NCI-H187 treated with DMSO at 0.1 percent for 48 hours (cell line): ENCODE results near the gene B3GNT9.

Source experiments
- DNase-seq: peaks from one replicate; lab custom pipeline; 2025; lab: John Stamatoyannopoulos, UW

The B3GNT9 gene

DNA sequence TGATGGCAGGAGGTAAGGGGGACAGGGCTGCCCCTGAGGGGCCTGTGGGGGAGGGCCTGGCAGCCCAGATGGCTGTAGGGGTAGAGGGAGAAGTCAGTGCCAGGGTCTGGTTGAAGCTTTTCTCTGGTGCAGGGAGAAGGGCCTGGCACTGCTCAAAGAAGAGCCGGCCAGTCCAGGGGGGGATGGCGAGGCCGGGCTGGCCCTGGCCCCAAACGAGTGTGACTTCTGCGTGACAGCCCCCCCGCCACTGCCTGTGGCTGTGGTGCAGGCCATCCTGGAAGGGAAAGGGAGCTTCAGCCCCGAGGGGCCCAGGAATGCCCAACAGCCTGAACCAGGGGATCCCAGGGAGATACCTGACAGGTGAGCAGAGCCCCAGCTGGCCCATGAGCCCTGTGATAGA lies 16.8 kb upstream of the B3GNT9 start:
- no peak for DNase-seq

DNA sequence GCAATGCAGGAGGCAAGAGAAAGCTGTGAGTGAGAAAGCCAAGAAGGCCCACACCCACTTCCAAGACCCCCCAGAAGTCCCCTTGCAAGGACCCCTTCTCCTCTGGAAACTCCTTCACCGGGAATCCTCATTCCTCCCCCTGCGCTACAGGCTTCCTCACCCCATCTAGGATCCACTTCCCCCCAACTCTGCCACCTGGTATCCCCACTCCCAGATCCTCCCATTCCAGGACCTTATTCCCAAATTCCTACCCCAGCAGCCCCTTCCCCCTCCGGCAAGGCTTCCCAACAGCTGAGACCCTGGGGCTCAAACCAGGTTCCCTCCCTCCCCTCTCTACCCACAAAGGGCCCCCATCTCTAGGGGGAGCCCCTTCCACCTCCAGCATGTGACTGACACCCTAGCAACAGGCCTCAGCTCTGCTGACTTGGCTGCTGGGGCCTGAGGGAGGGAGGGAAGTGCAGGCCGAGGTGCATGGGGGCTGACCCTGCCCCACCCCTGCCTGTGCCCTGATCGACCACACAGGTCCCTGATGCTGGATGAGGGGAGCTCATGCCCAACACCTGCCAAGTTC lies 15.9 kb upstream of the B3GNT9 start:
- DNase-seq = no peak

DNA sequence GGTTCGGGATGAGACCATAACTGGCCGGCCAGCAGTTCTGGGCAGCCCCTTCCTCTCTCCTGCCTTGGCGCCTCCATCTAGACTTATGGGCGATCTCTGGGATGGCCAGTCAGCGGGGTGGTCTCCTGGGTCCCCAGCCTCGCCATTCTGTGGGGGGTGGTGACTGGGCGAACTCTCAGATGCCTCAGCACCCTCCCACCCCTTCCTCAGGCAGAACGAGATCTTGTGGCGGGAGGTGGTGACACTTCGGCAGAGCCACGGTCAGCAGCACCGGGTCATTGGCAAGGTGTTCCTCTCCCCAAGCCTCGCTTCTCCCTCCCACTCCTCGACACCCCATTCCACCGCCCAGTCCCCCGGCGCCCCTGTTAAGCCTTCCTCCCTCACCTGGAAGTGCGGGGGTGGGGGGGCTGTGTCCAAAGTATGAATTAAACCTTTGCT lies 15.3 kb upstream of the B3GNT9 start:
- no peak for DNase-seq

DNA sequence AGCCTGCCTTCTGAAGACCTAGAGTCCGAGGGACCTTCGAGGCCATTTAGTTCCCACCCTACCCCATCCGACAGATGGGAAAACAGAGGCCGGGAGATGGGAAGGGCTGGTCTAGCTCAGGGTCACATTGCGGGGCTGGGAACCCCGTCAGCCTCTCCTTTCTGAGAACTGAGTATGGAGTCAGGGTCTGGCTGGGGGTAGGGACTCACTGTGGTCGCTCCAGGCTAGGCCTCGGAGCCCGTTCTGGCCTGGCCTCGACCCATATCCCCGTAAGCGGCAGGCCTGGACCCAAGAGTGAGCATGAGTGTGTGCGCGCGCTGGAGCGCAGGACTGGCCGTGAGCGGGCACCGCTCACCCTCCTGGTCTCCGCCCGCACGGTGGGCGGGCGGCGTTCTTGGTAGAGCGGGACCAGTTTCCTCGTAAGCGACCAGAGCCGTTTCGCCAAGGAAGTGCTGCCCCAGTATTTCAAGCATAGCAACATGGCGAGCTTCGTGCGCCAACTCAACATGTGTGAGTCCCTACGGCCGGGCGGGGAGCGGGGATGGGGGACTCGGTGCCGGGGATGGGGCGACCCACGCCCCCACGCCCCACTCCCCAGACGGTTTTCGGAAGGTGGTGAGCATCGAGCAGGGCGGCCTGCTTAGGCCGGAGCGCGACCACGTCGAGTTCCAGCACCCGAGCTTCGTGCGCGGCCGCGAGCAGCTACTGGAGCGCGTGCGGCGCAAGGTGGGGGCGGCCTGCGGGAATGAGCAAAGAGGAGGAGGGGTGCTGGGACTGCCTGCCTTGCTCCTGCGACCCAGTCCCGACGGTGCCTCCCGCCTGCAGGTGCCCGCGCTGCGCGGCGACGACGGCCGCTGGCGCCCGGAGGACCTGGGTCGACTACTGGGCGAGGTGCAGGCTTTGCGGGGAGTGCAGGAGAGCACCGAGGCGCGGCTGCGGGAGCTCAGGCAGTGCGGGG lies 14.6 kb upstream of the B3GNT9 start:
- DNase-seq = no peak

DNA sequence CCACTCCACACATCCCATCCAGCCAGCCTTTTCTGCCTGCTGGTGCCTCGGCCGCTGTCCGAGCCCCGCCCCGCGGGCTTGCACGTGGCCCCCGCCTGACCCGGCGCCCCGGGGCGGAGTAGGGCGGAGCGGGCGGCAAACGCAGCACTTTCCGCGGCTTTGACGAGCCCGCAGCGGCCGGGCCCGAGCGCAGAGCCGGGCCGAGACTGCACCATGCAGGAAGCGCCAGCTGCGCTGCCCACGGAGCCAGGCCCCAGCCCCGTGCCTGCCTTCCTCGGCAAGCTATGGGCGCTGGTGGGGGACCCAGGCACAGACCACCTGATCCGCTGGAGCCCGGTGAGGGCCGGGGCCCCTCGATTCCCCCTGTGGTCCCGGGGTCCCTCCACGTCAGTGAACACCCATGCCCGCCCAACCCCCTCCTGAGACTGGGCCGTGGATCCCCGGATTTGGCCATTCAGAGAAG lies 13.8 kb upstream of the B3GNT9 start, which contains the start of gene HSF4:
TSS of gene HSF4 (plus strand) at position 147 of the 463 bp plus-strand sequence. CDS start at position 214, 67 bp downstream.
- DNase-seq = no peak

DNA sequence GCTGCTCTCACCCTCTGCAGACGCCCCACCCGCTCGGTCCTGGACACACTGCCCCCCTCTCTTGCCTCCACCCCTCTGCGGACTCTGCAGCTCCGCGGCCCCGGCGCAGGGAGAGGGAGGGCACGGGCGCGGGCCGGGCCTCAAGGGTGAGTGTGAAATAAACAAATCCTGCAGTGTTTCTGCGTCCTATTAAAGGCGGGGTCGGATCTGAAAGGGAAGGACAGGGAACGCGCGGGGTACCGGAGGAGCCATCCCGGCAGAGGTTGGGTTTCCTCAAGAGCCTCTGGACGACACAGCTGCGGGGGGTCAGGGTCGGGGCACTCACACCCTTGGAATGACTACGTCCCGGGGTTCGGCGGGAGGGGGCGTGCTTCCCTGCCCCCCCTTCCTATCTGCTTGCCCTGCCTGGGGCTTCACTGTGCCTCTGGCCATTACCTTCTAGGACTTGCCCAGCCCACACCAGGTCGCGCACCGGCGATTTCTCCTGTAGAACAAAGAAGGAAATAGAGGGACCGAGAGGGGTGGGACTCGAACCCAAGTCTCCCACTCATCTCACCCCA lies 13.3 kb upstream of the B3GNT9 start:
- DNase-seq = no peak

DNA sequence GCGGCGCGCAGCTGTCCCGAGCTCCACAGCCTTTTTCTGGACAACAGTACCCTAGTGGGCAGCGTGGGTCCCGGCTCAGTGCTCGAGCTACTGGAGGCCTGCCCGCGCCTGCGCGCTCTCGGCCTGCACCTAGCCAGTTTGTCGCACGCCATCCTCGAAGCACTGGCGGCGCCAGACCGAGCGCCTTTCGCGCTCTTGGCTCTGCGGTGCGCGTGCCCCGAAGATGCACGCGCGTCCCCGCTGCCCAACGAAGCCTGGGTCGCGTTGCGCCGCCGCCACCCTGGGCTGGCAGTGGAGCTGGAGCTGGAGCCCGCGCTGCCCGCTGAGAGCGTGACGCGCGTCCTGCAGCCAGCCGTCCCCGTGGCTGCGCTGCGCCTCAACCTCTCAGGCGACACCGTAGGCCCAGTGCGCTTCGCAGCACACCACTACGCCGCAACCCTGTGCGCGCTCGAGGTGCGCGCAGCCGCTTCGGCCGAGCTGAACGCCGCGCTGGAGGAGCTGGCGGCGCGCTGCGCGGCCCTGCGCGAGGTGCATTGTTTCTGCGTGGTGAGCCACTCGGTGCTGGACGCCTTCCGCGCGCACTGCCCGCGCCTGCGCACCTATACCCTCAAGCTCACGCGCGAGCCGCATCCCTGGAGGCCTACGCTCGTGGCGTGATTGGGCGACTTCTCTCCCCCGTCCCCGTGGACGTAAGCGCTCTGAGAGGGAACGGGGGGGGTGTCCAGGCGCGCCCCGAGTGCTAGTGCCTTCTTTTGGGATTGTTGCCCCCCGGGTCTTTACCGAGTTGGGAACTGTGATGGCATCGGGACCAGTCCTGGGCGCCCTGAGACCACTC lies 12.6 kb upstream of the B3GNT9 start:
- no peak for DNase-seq

DNA sequence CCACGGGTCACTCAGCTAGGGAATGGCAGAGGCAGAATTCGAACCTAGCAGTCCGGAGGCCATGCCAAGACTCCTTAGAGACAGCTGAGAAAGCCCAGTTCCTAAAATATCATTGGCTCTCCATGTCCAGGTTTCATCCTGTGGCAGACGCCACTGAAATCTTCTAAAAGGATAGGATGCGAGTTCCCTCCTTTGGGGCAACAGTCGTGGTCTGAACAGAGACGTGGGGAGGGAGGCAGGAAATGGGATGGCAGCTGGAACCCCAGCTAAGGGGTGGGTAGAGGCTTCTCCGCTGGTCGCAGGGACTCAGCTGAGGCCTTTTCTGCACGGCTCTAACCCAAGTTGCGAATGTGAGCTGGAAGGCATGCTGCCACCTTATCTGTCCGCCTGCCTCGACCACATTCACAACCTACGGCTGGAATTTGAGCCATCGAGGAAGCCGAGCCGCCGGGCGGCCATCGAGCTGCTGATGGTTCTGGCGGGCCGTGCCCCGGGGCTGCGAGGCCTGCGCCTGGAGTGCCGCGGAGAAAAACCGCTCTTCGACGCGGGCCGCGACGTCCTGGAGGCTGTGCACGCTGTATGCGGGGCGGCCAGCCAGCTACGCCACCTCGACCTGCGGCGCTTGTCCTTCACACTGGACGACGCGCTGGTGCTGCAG lies 11.8 kb upstream of the B3GNT9 start:
- no peak for DNase-seq

DNA sequence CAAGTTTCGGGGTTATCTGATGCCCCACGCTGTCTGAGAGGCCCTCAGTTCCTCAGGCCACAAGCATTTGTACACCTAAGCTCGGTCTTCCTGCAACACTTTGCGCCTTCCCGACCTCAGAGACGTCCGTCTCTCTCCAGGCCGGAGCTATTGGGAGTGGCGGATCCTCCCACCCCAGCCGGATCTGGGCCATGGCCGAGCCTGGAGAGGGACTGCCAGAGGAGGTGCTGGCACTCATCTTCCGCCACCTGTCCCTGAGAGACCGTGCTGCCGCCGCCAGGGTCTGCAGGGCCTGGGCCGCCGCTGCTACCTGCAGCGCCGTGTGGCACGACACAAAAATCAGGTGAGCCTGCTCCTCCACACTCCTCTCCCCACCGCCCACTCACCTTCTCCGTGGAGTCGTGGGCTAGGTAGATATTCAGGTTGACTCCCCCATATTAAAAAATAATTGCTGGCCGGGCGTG lies 10.8 kb upstream of the B3GNT9 start:
- no peak for DNase-seq

DNA sequence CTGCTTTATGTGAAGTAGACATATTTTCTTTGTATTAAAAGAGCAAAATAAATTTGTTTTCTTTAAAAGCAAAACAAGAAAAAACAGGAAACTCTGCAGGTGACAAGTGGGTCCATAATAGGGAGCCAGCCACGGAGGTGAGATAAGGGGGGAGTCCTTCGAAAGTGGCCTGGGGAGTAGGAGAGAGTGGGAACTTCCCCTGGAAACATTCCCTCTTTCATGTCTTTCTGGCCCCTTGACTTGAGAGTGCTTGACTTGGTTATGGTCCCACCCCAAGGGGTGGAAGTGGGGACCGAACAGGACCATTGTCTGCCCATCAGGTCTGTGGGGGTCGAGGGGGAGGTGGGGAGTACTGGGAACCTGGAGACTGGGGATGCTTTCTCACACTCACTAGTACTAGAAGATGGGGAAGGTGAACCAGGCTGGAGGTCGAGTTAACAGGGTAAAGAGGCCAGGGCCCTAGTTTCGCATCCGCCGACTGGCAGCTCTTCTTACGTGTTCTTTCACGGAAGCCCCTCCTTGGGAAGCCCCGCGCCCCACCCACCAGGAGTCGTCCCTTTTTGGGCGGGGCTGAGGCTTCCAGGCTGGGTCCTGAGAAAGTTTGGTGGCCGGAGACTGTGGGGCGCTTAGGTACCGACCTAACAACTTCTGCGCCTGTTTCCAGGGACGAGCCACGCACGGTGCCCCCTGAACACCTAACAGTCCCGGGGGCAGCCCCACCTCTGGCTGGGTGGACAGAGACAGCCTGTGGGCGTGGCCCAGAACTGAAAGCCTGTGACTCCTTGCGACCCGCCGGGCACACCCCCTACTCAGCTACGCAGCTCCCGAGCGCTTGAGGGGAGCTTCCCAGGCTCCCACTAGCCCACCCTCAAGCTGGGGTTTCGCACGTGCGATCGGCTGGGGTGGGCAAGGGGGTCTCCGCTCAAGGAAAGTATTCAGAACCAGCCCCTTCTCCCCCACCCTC lies 8.1 kb upstream of the B3GNT9 start:
- no peak for DNase-seq

DNA sequence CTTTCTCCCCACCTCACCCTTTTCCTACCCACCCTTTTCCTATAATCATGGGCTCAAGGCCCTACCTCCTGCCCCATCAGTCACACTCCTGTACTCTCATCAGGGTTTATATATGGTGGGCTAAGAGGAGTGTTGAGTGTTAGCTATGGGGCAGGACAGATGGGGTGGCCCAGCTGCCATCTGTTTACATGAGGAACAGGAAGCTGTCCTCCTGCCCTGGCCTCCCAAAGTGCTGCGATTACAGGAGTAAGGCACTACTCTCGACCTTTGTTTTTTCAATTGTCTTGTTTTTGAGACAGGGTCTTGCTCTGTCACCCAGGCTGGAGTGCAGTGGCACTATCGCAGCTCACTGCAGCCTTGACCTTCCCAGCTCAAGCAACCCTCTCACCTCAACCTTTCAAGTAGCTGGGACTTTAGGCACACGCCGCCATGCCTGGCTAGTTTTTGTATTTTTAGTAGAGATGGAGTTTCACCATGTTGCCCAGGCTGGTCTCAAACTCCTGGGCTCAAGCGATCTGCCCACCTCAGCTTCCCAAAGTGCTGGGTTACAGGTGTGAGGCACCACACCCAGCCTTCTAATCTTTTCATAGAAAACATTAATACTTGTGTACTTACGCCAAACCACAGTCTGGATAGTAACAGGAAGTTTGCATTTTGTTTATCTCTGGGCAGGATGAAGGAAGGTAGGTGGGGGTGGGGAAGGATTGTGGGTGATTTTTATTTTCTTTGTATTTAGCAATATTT lies 7.3 kb upstream of the B3GNT9 start:
- no peak for DNase-seq

DNA sequence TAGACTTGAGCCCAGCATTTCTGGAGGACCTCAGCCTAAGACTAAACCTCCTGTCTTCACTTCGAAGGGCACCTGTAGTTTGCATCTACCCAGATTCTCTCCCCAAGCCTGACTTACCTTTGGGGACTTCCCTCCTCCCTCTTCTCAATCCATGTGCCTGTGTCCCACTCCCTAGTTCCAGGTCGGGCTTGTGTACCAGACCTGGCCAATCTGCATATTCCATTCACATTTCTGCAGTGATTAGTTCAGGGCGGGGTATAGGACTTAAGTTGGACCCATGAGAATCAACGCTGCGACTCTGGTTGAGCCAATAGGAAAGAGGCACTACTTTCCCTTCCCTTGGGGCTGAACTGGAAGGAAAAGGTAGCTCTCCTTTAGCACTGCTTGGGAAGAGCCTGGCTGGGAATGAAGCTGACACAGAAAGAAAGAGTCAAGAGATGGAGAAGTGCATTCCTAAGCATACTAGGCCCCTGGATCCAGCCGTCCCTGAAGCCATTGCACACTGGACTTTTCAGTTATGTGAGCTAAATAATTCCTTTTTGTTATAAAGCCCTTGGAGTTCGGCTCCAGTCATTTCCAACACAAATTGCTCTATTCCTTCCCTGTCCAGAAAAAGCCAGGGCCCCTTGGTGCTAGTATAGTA lies 6.4 kb upstream of the B3GNT9 start:
- DNase-seq = no peak

DNA sequence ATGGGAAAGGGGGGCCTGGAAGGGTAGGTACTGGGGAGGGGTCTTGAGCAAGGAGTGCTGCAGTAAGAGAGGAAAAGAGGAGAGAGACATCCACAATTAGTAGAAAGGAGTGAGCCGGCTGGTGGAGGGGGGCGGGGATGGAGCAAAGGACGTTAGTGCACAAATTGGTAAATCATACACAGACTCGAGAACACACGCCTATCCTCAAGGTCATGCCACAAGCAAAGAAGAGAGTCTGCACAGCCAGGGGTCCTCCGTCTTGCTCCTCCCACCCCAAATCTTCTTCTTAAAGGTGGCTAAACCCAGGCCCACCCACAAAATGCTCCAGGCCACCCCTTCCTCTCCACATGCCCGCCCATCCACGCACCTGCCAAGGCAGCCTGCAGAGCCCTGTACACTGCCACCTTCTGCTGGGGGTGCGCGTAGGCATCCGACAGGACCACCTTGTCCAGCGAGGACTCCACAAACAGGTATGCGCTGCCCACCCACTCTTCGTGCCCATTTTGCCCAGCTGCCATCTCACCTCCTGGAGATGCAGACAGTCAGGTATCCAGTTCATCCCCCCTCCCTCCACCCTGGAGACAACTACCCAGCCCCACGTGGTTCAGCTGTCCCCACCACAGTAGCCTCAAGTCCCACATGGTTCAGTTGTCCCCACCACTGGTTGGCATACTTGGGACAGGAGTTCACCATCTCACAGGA lies 5.5 kb upstream of the B3GNT9 start:
- no peak for DNase-seq

DNA sequence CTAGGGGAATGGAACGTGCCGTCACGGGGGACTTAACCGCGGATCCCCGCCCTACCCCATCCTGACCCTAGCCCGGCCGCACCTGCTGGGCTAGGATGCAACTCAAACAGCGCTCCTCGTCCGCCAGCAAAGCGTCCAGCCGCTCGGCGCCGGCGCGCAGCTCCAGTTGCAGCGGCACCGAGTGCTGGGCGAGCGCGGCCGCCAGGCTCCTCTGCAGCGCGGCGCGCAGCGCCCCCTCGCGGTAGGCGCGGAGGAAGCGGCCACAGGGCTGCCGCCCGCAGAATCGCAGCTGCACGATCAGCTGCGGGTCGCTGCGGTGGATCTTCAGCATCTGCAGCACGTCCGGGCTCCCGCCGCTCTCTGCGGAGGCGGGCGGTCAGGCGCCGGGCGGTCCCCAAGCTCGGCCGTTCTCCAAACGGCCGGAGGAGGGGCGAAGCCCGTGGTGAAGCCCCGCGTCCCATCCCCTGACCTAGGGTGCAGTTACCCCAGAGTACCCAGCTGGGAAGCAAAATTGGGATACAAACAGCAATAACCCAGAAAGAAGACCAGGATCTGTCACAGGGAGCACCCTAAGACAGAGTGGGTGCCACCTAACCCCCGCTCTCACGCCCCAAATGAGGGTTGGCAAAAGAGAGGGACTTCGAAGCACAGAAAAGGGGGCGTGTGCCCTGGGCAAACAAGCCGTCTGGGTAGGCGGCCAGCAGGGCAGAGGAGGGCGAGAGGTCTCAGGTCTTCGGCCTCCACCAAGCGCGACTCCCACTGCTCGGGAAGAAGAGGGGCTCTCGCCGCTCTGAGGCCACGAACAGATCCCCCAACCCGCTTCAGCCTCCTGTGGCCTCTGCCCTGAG lies 4.7 kb upstream of the B3GNT9 start:
- DNase-seq = no peak

DNA sequence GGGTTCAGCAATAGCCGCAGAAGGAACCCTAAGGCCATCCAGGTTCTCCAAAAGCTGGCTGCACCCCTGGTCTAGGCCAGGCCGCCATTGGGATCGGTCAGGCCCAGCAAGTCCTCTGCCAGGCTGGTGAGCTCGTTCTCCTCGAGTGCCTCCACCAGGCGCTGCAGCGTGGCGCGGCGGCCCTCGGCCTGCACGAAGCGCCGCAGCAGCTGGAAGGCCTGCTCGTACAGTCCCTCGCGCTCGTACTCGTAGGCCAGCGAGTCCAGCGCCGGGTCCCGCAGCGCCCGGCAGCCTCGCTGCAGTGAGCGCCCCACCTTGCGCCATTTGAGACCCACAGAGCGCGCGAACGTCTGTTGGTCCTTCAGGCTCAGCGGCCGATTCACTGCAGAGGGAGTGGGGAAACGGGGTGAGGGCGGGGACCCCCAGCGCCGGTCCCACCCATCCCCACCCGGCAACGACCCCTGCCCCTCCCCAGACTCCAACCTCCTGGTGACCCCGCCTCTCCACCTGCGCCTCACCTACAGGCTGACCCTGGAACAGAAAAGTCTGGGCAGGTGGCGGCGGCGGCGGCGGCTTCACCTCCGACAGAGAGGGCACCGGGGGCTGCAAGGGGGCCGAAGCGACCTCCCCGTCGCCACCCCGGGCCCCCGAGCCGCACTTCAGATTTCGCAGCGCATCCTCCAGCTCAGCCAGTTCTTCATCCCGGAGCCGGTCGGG lies 3.9 kb upstream of the B3GNT9 start:
- DNase-seq = no peak

DNA sequence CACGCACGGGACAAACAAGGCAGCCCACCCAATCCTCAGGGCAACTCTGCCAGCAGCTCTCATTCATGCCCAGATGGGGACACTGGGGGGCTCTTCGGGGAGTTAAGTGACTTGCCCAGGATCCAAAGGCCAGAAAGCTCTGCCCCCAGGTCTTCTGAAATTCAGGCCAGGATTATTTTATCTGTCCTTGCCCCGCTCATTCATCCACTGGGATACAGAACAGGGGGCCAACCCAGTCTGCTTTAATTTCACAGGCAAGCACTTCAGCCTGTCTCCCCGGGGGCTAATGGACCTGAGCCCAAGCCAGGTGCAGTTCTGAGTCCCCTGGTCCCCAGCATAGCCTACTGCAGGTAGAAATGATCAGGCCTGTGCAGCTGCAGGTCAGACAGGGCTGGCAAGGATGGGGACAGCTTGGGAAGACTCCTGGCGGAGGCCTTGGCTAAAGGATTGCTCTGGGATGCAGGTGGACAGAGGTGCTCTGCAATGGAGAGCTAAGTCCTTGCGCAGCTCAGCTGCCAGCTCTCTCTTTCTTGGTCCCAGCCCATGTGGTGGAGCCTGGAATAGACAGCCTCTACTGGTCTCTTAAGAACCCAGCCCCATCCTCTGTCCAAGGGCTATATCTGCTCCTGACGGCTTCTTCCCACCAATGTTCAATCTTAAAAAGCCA lies 766 bp upstream of the B3GNT9 start:
- DNase-seq = no peak
